ENCODE results near the gene ZBTB47.

DNA sequence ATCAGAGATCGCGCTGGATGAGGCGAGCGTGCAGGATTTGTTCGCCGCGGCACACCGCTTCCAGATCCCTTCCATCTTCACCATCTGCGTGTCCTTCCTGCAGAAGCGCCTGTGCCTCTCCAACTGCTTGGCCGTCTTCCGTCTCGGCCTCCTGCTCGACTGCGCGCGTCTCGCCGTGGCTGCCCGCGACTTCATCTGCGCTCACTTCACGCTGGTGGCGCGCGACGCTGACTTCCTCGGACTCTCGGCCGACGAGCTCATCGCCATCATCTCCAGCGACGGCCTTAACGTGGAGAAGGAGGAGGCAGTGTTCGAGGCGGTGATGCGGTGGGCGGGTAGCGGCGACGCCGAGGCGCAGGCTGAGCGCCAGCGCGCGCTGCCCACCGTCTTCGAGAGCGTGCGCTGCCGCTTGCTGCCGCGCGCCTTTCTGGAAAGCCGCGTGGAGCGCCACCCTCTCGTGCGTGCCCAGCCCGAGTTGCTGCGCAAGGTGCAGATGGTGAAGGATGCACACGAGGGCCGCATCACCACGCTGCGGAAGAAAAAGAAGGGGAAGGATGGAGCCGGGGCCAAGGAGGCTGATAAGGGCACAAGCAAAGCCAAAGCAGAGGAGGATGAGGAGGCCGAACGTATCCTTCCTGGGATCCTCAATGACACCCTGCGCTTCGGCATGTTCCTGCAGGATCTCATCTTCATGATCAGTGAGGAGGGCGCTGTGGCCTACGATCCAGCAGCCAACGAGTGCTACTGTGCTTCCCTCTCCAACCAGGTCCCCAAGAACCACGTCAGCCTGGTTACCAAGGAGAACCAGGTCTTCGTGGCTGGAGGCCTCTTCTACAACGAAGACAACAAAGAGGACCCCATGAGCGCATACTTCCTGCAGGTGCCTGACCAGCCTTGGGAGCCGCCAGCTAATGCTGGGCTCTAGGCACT lies 32.7 kb downstream of the ZBTB47 start:
- TF ChIP-seq, protein P1, sequence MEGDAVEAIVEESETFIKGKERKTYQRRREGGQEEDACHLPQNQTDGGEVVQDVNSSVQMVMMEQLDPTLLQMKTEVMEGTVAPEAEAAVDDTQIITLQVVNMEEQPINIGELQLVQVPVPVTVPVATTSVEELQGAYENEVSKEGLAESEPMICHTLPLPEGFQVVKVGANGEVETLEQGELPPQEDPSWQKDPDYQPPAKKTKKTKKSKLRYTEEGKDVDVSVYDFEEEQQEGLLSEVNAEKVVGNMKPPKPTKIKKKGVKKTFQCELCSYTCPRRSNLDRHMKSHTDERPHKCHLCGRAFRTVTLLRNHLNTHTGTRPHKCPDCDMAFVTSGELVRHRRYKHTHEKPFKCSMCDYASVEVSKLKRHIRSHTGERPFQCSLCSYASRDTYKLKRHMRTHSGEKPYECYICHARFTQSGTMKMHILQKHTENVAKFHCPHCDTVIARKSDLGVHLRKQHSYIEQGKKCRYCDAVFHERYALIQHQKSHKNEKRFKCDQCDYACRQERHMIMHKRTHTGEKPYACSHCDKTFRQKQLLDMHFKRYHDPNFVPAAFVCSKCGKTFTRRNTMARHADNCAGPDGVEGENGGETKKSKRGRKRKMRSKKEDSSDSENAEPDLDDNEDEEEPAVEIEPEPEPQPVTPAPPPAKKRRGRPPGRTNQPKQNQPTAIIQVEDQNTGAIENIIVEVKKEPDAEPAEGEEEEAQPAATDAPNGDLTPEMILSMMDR (conservative IDR thresholded peaks at IDR 0.05), result no peak
- no peak for TF ChIP-seq ZFX (IDR thresholded peaks at IDR 0.05)

Data from C4-2B (cell line).